H1 (cell line): ENCODE measurements around the gene EIF4E3. TPM values are rescaled to one million over a fixed set of nuclear protein-coding genes. Genes with fewer than 3 reads are reported as not detected.

ENCODE experiments used
- BRCA1 ChIP-seq: IDR thresholded peaks from 2 replicates; pipeline ENCODE4 v1.6.1; 2012; ENCODE audit warnings: low read depth, low read length, improper control_type of control experiment
- KDM4A ChIP-seq: IDR thresholded peaks from one replicate; pipeline ENCODE4 v1.7.1; 2012; ENCODE audit warnings: low read depth, mild to moderate bottlenecking, moderate library complexity, low read length, inconsistent platforms; ENCODE audit not compliant: severe bottlenecking
- RFX5 ChIP-seq: IDR thresholded peaks from 2 replicates; pipeline ENCODE4 v1.6.1; 2011; ENCODE audit warnings: low read depth, low read length, improper control_type of control experiment, borderline replicate concordance
- YY1 ChIP-seq: IDR thresholded peaks from 2 replicates; pipeline ENCODE4 v1.6.1; 2011; ENCODE audit warnings: low read depth, mild to moderate bottlenecking, low read length
- polyA plus RNA-seq, 7 experiments: library from polyadenylated mRNA; depleted of rRNA in 3 of 7; stranded (reverse) in 5 of 7; unstranded in 2 of 7; fragments of >200 nt in 5 of 7; fragments of 200-250 nt in 2 of 7; gene quantifications; 1 replicate in 5 of 7; 2 replicates in 1 of 7; 4 replicates in 1 of 7; pipeline versions ENCODE4 v1.2.1 to v1.2.3, GENCODE V29; 2011 to 2013; ENCODE audit warnings: missing spikeins in 2 of 7, mixed read lengths in 2 of 7
- total RNA-seq: library from RNA; stranded (reverse); fragmentation: NEBNext Ultra II Directional; extraction: Animal tissue kit (Norgen Biotek cat#: 25700); gene quantifications from 2 replicates; pipeline ENCODE4 v1.2.1, GENCODE V29; 2021
- TF ChIP-seq, protein P1 (sequence below): IDR thresholded peaks from 2 replicates; pipeline ENCODE4 v1.6.1; 2011; ENCODE audit warnings: low read depth, mild to moderate bottlenecking, low read length; ENCODE audit not compliant: insufficient read depth

The EIF4E3 gene
- total and polyA plus RNA-seq, 2 of the 8 experiments (the other 6 are each of a cell fraction or from before 2014, with no cell fraction given) = 5.2 to 17.0 TPM

DNA sequence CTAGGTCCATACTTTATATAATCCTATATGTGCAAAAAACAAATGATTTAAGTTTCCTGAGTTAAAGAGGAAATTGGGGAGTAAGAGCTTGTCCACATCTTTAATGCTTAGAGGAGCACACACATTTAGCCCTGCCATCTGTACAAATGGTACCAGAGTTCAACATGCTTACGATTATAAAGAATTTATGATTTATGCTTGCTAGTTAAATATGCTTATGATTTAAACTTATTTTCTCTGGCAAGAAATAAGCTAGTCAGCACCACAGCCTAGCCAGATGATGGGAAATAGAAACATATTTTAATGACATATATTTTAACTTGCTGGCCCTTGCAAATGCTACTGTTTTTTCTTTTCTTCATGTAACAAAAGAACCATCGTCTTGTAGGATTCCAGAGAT is 48.3 kb downstream of the EIF4E3 start (continued):
- TF ChIP-seq KDM4A = no peak
- TF ChIP-seq BRCA1 = no peak
- TF ChIP-seq RFX5 = no peak
- TF ChIP-seq, protein P1, sequence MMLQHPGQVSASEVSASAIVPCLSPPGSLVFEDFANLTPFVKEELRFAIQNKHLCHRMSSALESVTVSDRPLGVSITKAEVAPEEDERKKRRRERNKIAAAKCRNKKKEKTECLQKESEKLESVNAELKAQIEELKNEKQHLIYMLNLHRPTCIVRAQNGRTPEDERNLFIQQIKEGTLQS = no peak
- TF ChIP-seq YY1 = no peak
